ENCODE data around the gene PDZD2. TPM values are rescaled to one million over a fixed set of nuclear protein-coding genes. Genes with fewer than 3 reads are reported as not detected.
"Not testable (repeated sequence)": the region's sequence is repeated elsewhere in the genome, so short reads cannot be mapped to it uniquely, and the experiment has no call there.

Gene PDZD2
- total RNA-seq, 1 experiment from 2014 or later = 0.37 TPM

DNA sequence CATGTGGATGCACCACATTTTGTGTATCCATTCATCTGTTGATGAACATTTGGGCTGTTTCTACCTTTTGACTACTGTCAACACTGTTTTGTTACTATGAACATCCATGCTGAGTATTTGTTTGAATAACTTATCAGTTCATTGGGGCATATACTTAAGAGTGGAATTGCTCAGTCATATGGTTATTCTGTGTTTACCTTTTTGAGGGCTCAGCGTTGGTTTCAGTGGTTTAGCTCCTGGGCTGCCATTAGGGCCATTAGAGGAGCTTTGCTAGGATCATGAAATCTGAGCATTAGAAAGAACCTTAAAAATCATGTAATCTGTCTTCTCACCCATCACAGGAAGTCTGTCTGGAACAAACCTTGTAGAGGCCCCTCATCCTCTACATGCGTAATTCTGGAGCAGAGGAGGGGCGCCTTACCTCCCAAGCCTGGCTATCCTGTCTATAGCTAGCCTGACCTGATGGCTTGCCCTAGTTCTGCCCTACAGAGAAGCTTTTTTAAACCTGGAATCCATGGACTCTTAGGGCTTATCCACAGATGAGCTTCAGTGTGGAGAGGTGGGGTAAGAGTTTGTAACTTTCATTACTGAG, 92.9 kb downstream of the PDZD2 start:
- no peak for ATAC-seq
- Histone ChIP-seq H2AFZ (ENCODE audit: low read depth, low read length, poor library complexity, severe bottlenecking) (no peak overlapping the region), H3K27ac (ENCODE audit: low read depth, low read length) (no peak overlapping the region), H3K9ac (ENCODE audit: low read length) (no peak overlapping the region), H3K4me3 (replicated peaks in 1 of 2; ENCODE audit: low read depth in 1 of 2, low read length in 2 of 2) (no peak overlapping the region), H3K4me2 (ENCODE audit: low read length) (no peak overlapping the region), H3K9me2 (ENCODE audit: insufficient read depth) (no peaks in the 10 kb centered on the region), H3K4me1 (ENCODE audit: control insufficient read depth in 1 of 2, insufficient read depth in 2 of 2, low read length in 2 of 2) (no peaks in the 10 kb centered on the region), H3K79me2 (ENCODE audit: insufficient read depth, low read length) (no peaks in the 10 kb centered on the region), H3K9me3 (ENCODE audit: control insufficient read depth in 1 of 2, insufficient read depth in 1 of 2, low read depth in 1 of 2, low read length in 2 of 2) (no peaks in the 10 kb centered on the region), H3K27me3 (ENCODE audit: insufficient read depth, low read length) (no peaks in the 10 kb centered on the region), H3K36me3 (ENCODE audit: control insufficient read depth in 1 of 2, insufficient read depth in 2 of 2, low read length in 2 of 2) (no peaks in the 10 kb centered on the region), H4K20me1 (ENCODE audit: insufficient read depth) (no peaks in the 10 kb centered on the region)
- ChIA-PET CTCF (no interaction called here), RAD21 (ENCODE audit: low non-redundant PET in 1 of 2, low total read pairs in 2 of 2, uncharacterized antibody in 2 of 2, unreplicated experiment in 2 of 2) (no interaction called here), POLR2A (no interaction called here)
- no peak for DNase-seq (ENCODE audit: low read depth, low spot score)
- no TSS peak for BruUV-seq (replicated peaks)
- TF ChIP-seq SP1 (IDR thresholded peaks at IDR 0.05; ENCODE audit: low read depth) (no peak), ZFX (IDR thresholded peaks at IDR 0.05) (no peak), SRF (IDR thresholded peaks at IDR 0.05; ENCODE audit: low read depth) (no peak), POLR2A (IDR thresholded peaks at IDR 0.05; ENCODE audit: borderline replicate concordance, extremely low read depth, insufficient read depth, insufficient read length) (no peak), TCF7L2 (IDR thresholded peaks at IDR 0.05; ENCODE audit: borderline replicate concordance, extremely low read depth, insufficient read depth, insufficient read length) (no peak), EGR1 (IDR thresholded peaks at IDR 0.05; ENCODE audit: low read depth) (no peak), ZNF274 (IDR thresholded peaks at IDR 0.05; ENCODE audit: low read depth, low read length) (no peak), EZH2phosphoT487 (IDR thresholded peaks at IDR 0.05; ENCODE audit: borderline replicate concordance) (no peak), POLR2AphosphoS5 (IDR thresholded peaks at IDR 0.05; ENCODE audit: low read depth, low read length) (no peak), CEBPB (IDR thresholded peaks at IDR 0.05; ENCODE audit: low read depth) (no peak), SIN3A (IDR thresholded peaks at IDR 0.05; ENCODE audit: low read depth) (no peak), JUND (IDR thresholded peaks at IDR 0.05) (no peak)
- TF ChIP-seq, protein P1, sequence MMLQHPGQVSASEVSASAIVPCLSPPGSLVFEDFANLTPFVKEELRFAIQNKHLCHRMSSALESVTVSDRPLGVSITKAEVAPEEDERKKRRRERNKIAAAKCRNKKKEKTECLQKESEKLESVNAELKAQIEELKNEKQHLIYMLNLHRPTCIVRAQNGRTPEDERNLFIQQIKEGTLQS (IDR thresholded peaks at IDR 0.05) = no peak
- TF ChIP-seq, protein P2, sequence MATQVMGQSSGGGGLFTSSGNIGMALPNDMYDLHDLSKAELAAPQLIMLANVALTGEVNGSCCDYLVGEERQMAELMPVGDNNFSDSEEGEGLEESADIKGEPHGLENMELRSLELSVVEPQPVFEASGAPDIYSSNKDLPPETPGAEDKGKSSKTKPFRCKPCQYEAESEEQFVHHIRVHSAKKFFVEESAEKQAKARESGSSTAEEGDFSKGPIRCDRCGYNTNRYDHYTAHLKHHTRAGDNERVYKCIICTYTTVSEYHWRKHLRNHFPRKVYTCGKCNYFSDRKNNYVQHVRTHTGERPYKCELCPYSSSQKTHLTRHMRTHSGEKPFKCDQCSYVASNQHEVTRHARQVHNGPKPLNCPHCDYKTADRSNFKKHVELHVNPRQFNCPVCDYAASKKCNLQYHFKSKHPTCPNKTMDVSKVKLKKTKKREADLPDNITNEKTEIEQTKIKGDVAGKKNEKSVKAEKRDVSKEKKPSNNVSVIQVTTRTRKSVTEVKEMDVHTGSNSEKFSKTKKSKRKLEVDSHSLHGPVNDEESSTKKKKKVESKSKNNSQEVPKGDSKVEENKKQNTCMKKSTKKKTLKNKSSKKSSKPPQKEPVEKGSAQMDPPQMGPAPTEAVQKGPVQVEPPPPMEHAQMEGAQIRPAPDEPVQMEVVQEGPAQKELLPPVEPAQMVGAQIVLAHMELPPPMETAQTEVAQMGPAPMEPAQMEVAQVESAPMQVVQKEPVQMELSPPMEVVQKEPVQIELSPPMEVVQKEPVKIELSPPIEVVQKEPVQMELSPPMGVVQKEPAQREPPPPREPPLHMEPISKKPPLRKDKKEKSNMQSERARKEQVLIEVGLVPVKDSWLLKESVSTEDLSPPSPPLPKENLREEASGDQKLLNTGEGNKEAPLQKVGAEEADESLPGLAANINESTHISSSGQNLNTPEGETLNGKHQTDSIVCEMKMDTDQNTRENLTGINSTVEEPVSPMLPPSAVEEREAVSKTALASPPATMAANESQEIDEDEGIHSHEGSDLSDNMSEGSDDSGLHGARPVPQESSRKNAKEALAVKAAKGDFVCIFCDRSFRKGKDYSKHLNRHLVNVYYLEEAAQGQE (IDR thresholded peaks at IDR 0.05; ENCODE audit: low read depth) = no peak
- TF ChIP-seq, protein P3, sequence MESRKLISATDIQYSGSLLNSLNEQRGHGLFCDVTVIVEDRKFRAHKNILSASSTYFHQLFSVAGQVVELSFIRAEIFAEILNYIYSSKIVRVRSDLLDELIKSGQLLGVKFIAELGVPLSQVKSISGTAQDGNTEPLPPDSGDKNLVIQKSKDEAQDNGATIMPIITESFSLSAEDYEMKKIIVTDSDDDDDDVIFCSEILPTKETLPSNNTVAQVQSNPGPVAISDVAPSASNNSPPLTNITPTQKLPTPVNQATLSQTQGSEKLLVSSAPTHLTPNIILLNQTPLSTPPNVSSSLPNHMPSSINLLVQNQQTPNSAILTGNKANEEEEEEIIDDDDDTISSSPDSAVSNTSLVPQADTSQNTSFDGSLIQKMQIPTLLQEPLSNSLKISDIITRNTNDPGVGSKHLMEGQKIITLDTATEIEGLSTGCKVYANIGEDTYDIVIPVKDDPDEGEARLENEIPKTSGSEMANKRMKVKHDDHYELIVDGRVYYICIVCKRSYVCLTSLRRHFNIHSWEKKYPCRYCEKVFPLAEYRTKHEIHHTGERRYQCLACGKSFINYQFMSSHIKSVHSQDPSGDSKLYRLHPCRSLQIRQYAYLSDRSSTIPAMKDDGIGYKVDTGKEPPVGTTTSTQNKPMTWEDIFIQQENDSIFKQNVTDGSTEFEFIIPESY (IDR thresholded peaks at IDR 0.05; ENCODE audit: extremely low read depth, insufficient replicate concordance, low read length) = no peak
- intact Hi-C loops (cut with micrococcal nuclease) = no loop called here

DNA sequence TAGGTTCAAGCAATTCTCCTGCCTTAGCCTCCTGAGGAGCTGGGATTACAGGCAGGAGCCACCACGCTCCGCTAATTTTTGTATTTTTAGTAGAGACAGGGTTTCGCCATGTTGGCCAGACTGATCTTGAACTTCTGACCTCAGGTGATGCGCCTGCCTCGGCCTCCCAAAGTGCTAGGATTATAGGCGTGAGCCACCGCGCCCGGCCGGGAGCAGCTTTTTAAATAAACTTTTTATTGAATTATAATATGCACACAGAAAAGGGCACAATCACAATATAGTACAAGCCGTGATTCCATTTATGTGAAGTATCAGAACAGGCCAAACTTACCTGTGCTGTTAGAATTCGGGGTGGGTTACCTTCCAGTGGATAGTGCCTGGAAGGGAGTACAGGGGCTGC, 93.9 kb downstream of the PDZD2 start:
- H3K4me2 ChIP-seq (ENCODE audit: low read length); H4K20me1 ChIP-seq (ENCODE audit: insufficient read depth); H2AFZ ChIP-seq (ENCODE audit: low read depth, low read length, poor library complexity, severe bottlenecking); intact Hi-C loops (cut with micrococcal nuclease); H3K27ac ChIP-seq (ENCODE audit: low read depth, low read length); ATAC-seq; POLR2A ChIA-PET; H3K9me3 ChIP-seq (ENCODE audit: control insufficient read depth in 1 of 2, insufficient read depth in 1 of 2, low read depth in 1 of 2, low read length in 2 of 2); H3K9me2 ChIP-seq (ENCODE audit: insufficient read depth); H3K79me2 ChIP-seq (ENCODE audit: insufficient read depth, low read length); H3K4me1 ChIP-seq (ENCODE audit: control insufficient read depth in 1 of 2, insufficient read depth in 2 of 2, low read length in 2 of 2); H3K9ac ChIP-seq (ENCODE audit: low read length); H3K4me3 ChIP-seq (replicated peaks in 1 of 2; ENCODE audit: low read depth in 1 of 2, low read length in 2 of 2); DNase-seq (ENCODE audit: low read depth, low spot score); H3K27me3 ChIP-seq (ENCODE audit: insufficient read depth, low read length); BruUV-seq (replicated peaks); RAD21 ChIA-PET (ENCODE audit: low non-redundant PET in 1 of 2, low total read pairs in 2 of 2, uncharacterized antibody in 2 of 2, unreplicated experiment in 2 of 2); CTCF ChIA-PET; H3K36me3 ChIP-seq (ENCODE audit: control insufficient read depth in 1 of 2, insufficient read depth in 2 of 2, low read length in 2 of 2): not testable (repeated sequence)
